Upper lobe of right lung (tissue), 1 donor: ENCODE results near the gene HSPA4. TPM values are rescaled to one million over a fixed set of nuclear protein-coding genes. Genes with fewer than 3 reads are reported as not detected.
A peak's percentile ranks its signal among the peaks of the same experiment; 100 is the strongest.
"Not testable (repeated sequence)": the region's sequence is repeated elsewhere in the genome, so short reads cannot be mapped to it uniquely, and the experiment has no call there.

ENCODE experiments used
- ATAC-seq: fragments of 200-7000 bp; cut with Tn5 transposase; one replicate; pipeline ENCODE4 v1.9.1; 2020; ENCODE audit warnings: mild to moderate bottlenecking, moderate library complexity
- DNase-seq: peaks from one replicate; pipeline ENCODE4 v3.0.0-alpha.2; 2020
- H3K27ac ChIP-seq: fragments of 200-600 bp; one replicate; pipeline ENCODE4 v1.8.0; 2022
- H3K27me3 ChIP-seq: fragments of 200-600 bp; one replicate; pipeline ENCODE4 v1.8.0; 2022; ENCODE audit warnings: mild to moderate bottlenecking
- H3K36me3 ChIP-seq: fragments of 200-600 bp; one replicate; pipeline ENCODE4 v1.8.0; 2022
- H3K4me1 ChIP-seq: fragments of 200-600 bp; one replicate; pipeline ENCODE4 v1.8.0; 2022
- H3K4me3 ChIP-seq: fragments of 200-600 bp; one replicate; pipeline ENCODE4 v1.8.0; 2022; ENCODE audit warnings: mild to moderate bottlenecking
- H3K9me3 ChIP-seq: fragments of 200-600 bp; one replicate; pipeline ENCODE4 v1.8.0; 2022
- CTCF ChIP-seq: fragments of 200-600 bp; IDR thresholded peaks from one replicate; pipeline ENCODE4 v1.8.0; 2022; ENCODE audit warnings: antibody characterized with exemption
- intact Hi-C: fragments of 100-400 bp; cut with DNase I; formaldehyde crosslinking; loops from one replicate; pipeline ENCODE4 v1.11.0; 2022
- total RNA-seq: library from RNA; stranded (reverse); fragmentation: NEBNext Ultra II Directional; extraction: Animal tissue kit (Norgen Biotek cat#: 25700); gene quantifications from one replicate; pipeline ENCODE4 v1.2.1, GENCODE V29; 2021
- donor health status: DM: no; HTN: yes; CAD: no; lungs with severe emphysema.

HSPA4 gene
- total RNA-seq, 1 donor from 2014 or later = 64.1 TPM

GRCh38 chr5:133129950-133130349 lies 78.1 kb downstream of the HSPA4 start:
- DNase-seq = no peak
- intact Hi-C loops = no loop called here
- no peaks in the 10 kb centered on the region for H3K9me3 ChIP-seq
- H3K27ac ChIP-seq = no peak overlapping the region
- H3K27me3 ChIP-seq = no peaks in the 10 kb centered on the region
- ATAC-seq = no peak
- no peak for TF ChIP-seq CTCF
- H3K4me1 ChIP-seq = no peaks in the 10 kb centered on the region
- no peaks in the 10 kb centered on the region for H3K36me3 ChIP-seq
- no peak overlapping the region for H3K4me3 ChIP-seq

DNA sequence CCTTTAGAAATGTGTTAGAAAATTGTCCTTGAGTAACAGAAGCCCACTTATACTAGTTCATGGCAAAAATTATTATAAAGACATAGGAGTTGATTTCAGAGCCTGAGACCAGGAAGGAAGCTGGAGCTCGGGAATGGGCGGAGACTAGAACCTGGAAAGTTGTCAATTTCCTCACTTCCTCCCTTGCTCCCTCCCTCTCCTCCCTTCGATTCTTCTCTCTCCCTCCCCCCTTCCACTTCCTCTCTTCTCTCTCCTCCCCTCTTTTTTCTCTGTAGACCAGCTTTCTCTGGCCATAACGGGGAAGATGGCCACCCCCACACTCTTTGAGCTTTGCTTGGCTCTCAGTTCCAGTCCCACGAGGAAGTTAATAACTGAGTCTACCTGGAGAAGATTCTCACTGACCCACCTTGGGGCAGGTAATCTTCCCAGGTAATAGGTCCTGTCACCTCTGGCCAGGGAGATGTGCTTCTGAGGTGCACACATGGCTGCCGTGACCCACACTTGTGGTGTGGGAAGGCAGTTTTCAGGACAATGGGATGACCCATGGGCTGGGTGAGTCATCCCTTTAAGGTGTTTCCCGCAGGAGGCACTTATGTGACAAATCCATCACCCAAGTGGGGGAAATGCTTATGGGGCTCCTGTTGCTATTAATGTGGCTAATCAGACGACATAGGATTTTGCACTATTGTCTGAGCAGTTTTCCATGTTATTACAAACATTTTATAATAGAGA lies 78.7 kb downstream of the HSPA4 start:
- no peak for DNase-seq
- H3K4me3 ChIP-seq = no peak overlapping the region

GRCh38 chr5:133132717-133133116 lies 80.9 kb downstream of the HSPA4 start:
- H3K36me3 ChIP-seq = no peaks in the 10 kb centered on the region
- ATAC-seq (no peak), DNase-seq (no peak)
- no peak for TF ChIP-seq CTCF
- no peak overlapping the region for H3K27ac ChIP-seq
- no peaks in the 10 kb centered on the region for H3K4me1 ChIP-seq
- no peak overlapping the region for H3K4me3 ChIP-seq
- H3K27me3 ChIP-seq = no peaks in the 10 kb centered on the region
- intact Hi-C loops = no loop called here
- H3K9me3 ChIP-seq = no peaks in the 10 kb centered on the region

More for the DNA sequence above, 78.7 kb downstream of the HSPA4 start:
- Histone ChIP-seq H3K36me3 (no peaks in the 10 kb centered on the region), H3K9me3 (no peaks in the 10 kb centered on the region), H3K27ac (no peak overlapping the region), H3K4me1 (no peaks in the 10 kb centered on the region), H3K27me3 (no peaks in the 10 kb centered on the region)
- TF ChIP-seq CTCF = no peak
- intact Hi-C loops = no loop called here
- ATAC-seq = peak; percentile 34

- H3K27me3 ChIP-seq, intact Hi-C loops, H3K4me3 ChIP-seq, H3K36me3 ChIP-seq, H3K27ac ChIP-seq, H3K9me3 ChIP-seq, ATAC-seq, DNase-seq, H3K4me1 ChIP-seq: not testable (repeated sequence)
These were observed 81.4 kb downstream of the HSPA4 start for GRCh38 chr5:133133241-133133640.

DNA sequence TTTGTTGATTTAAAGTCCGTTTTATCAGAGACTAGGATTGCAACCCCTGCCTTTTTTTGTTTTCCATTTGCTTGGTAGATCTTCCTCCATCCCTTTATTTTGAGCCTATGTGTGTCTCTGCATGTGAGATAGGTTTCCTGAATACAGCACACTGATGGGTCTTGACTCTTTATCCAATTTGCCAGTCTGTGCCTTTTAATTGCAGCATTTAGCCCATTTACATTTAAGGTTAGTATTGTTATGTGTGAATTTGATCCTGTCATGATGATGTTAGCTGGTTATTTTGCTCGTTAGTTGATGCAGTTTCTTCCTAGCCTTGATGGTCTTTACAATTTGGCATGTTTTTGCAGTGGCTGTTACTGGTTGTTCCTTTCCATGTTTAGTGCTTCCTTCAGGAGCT lies 85.1 kb downstream of the HSPA4 start:
- H3K4me1 ChIP-seq, intact Hi-C loops, H3K36me3 ChIP-seq, H3K27ac ChIP-seq, ATAC-seq, H3K27me3 ChIP-seq, H3K9me3 ChIP-seq, DNase-seq, H3K4me3 ChIP-seq: not testable (repeated sequence)

- no peak overlapping the region for H3K27ac ChIP-seq
- no peak for TF ChIP-seq CTCF
- no peak for DNase-seq
- H3K36me3 ChIP-seq = no peaks in the 10 kb centered on the region
- no peaks in the 10 kb centered on the region for H3K9me3 ChIP-seq
- H3K27me3 ChIP-seq = no peaks in the 10 kb centered on the region
- intact Hi-C loops = no loop called here
- H3K4me3 ChIP-seq = no peak overlapping the region
- ATAC-seq = no peak
- H3K4me1 ChIP-seq = no peaks in the 10 kb centered on the region
These were observed 88.5 kb downstream of the HSPA4 start for GRCh38 chr5:133140311-133140710.

DNA sequence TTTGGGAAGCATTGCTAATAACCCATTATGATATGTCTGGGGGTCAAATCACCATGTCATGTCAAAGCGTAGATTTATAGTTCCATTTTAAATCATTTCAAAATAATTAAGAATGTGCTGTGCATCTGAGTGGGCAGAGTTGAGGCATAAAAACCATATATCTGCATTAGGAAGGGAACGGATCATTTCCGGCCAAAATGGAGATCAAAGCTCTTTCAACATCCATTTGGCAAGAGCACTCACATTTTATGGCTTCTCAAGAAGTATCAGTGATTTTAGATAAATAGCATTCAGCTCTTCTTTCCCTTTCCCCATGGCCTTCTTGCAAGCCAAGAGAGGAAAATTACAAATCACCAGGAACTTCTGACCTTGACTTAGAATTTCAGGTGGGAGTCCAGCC lies 89.9 kb downstream of the HSPA4 start:
- ATAC-seq (no peak), DNase-seq (no peak)
- Histone ChIP-seq H3K4me1 (no peaks in the 10 kb centered on the region), H3K36me3 (no peaks in the 10 kb centered on the region), H3K27me3 (no peaks in the 10 kb centered on the region), H3K27ac (no peak overlapping the region), H3K4me3 (no peak overlapping the region), H3K9me3 (no peaks in the 10 kb centered on the region)
- intact Hi-C loops = no loop called here
- TF ChIP-seq CTCF = no peak
